ENCODE measurements around the gene SHISA5. TPM values are rescaled to one million over a fixed set of nuclear protein-coding genes. Genes with fewer than 3 reads are reported as not detected.

SHISA5 gene
- total and polyA plus RNA-seq, 2 of the 8 experiments (the other 6 are each of a cell fraction or from before 2014, with no cell fraction given): 196 to 315 TPM

- TF ChIP-seq, protein P1, sequence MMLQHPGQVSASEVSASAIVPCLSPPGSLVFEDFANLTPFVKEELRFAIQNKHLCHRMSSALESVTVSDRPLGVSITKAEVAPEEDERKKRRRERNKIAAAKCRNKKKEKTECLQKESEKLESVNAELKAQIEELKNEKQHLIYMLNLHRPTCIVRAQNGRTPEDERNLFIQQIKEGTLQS (IDR thresholded peaks at IDR 0.05; ENCODE audit: insufficient read depth, low read depth, low read length): no peak
- TF ChIP-seq GABPA (IDR thresholded peaks at IDR 0.05; ENCODE audit: borderline replicate concordance, insufficient read depth, low read length): no peak
- no peak for TF ChIP-seq YY1 (IDR thresholded peaks at IDR 0.05; ENCODE audit: low read depth, low read length)
- TF ChIP-seq CBX8 (IDR thresholded peaks at IDR 0.05; ENCODE audit: borderline replicate concordance, low read depth, low read length): no peak
These were observed 58.6 kb downstream of the SHISA5 start (continued) for GRCh38 chr3:48445277-48445882.

Data from H1 (cell line).